Adrenal gland (tissue), 12 donors: ENCODE data around the gene BPIFB4. TPM values are rescaled to one million over a fixed set of nuclear protein-coding genes. Genes with fewer than 3 reads are reported as not detected.
A peak's percentile ranks its signal among the peaks of the same experiment; 100 is the strongest.
"Not testable (repeated sequence)": the region's sequence is repeated elsewhere in the genome, so short reads cannot be mapped to it uniquely, and the experiment has no call there.

Source experiments
- DNase-seq, 7 donors: peaks; one replicate each; pipeline ENCODE4 v3.0.0-alpha.2; 2019 to 2020
- H3K27ac ChIP-seq, 5 donors: fragments of 200-600 bp; sonication (generic) in 4 of 5; 1 replicate in 3 of 5; 2 replicates in 2 of 5; pipeline versions ENCODE4 v1.5.1 to v1.8.0; 2016 to 2020; ENCODE audit warnings: mild to moderate bottlenecking in 1 of 5
- H3K27me3 ChIP-seq: fragments of 200-600 bp; 2 replicates; pipeline ENCODE4 v1.8.0; 2021
- H3K36me3 ChIP-seq, 2 donors: fragments of 200-600 bp; replicated peaks in 1 of 2; 1 replicate in 1 of 2; 2 replicates in 1 of 2; pipeline versions ENCODE4 v1.5.1 to v1.8.0; 2018 to 2022
- H3K4me1 ChIP-seq, 2 donors: fragments of 200-600 bp; replicated peaks in 1 of 2; 1 replicate in 1 of 2; 2 replicates in 1 of 2; pipeline versions ENCODE4 v1.5.1 to v1.8.0; 2018 to 2021
- H3K4me3 ChIP-seq, 4 donors: fragments of 200-600 bp; sonication (generic) in 3 of 4; one replicate each; pipeline ENCODE4 v1.5.1; 2016 to 2018
- H3K9me3 ChIP-seq, 3 donors: fragments of 200-600 bp; sonication (generic) in 1 of 3; replicated peaks in 1 of 3; 1 replicate in 2 of 3; 2 replicates in 1 of 3; pipeline versions ENCODE4 v1.5.1 to v1.8.0; 2016 to 2021
- CTCF ChIP-seq, 6 experiments: fragments of 450-650 bp in 4 of 6; fragments of 200-600 bp in 2 of 6; sonication (generic) in 1 of 6; IDR thresholded peaks; 1 replicate in 5 of 6; 2 replicates in 1 of 6; pipeline versions ENCODE4 v1.5.1 to v1.8.0; 2016 to 2021; ENCODE audit warnings: antibody characterized with exemption in 6 of 6, mild to moderate bottlenecking in 2 of 6, moderate library complexity in 1 of 6
- POLR2A ChIP-seq, 2 donors: fragments of 450-650 bp; IDR thresholded peaks; one replicate each; pipeline ENCODE4 v1.6.1; 2017; ENCODE audit warnings: antibody characterized with exemption in 2 of 2, mild to moderate bottlenecking in 2 of 2, moderate library complexity in 1 of 2
- WGBS, 4 donors: extraction: QIAGEN DNeasy Blood & Tissue Kit in 2 of 4; methylation state at CpG; one replicate each; pipeline versions ENCODE4 v1.1.5 to v1.1.7; 2013 to 2017; 5-methylcytosine and 5-hydroxymethylcytosine counted together
- intact Hi-C, 2 donors: fragments of 100-400 bp; cut with DNase I; formaldehyde crosslinking; loops; one replicate each; pipeline versions ENCODE4 v1.14.1 to v1.15.0; 2022 to 2023
- polyA plus RNA-seq, 3 donors: library from polyadenylated mRNA; stranded (reverse); fragments of 200-250 nt in 2 of 3; fragments of 350-450 nt in 1 of 3; fragmentation: Illumina TruSeq in 1 of 3; extraction: RNeasy Lipid Tissue Mini Kit (QIAGEN cat#74804) in 1 of 3; gene quantifications; one replicate each; pipeline ENCODE4 v1.2.3, GENCODE V29; 2013 to 2014
- total RNA-seq, 9 donors: library from RNA; depleted of rRNA in 4 of 9; stranded (reverse); fragments of >200 nt in 4 of 9; fragments of 120-200 nt in 1 of 9; fragmentation: NEBNext Ultra II Directional in 1 of 9; extraction: Animal tissue kit (Norgen Biotek cat#: 25700) in 1 of 9; gene quantifications; one replicate each; pipeline versions ENCODE4 v1.1.0 to v1.2.4, GENCODE V29; 2013 to 2023
- donor health status: healthy with polysubstance abuse.
- donor health status: Bipolar disorder and iron deficiency.
- donor health status: DM: yes; HTN: yes; CAD: no.
- donor health status: DM: no; HTN: no; CAD: no.
- donor health status: DM: no; HTN: no; CAD: no.
- donor health status: DM: yes; HTN: yes; CAD: no.

The BPIFB4 gene
- total and polyA plus RNA-seq, 12 donors: 0.07 TPM; not detected in 11

DNA sequence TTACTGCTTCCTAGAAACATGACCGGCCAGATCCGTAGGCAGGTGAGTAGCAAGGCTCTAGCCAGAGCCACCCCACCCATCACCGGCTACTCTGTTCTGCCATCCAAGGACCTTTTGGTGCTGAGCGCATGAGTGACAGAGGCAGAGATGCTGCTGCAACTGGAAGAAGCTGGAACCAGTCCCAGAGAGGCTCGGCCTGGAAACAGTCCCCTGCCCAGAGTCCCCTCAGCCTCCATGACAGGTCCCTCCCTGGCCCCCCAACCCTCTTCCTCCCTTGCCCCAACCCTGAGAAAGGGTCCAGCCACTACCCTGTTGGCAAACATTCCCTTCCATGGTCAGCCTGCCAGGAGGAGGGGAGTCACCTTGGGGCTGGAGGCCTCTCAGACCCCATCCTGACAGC, 31.9 kb downstream of the BPIFB4 start:
- Histone ChIP-seq H3K36me3 (no peaks in the 10 kb centered on the region), H3K4me3 (no peak overlapping the region), H3K4me1 (no peaks in the 10 kb centered on the region), H3K27ac (no peak overlapping the region), H3K9me3 (no peaks in the 10 kb centered on the region), H3K27me3 (no peaks in the 10 kb centered on the region)
- 92 to 96% (median 94%) methylated on average over 4 to 5 of the region's 5 CpGs for WGBS, 4 donors
- intact Hi-C loops: no loop called here
- no peak for TF ChIP-seq CTCF (IDR thresholded peaks at IDR 0.05)
- TF ChIP-seq POLR2A (IDR thresholded peaks at IDR 0.05): no peak
- no peak for DNase-seq

- WGBS, 4 donors: 69 to 78% (median 77%) methylated on average over 7 of the region's 7 CpGs
- TF ChIP-seq CTCF (IDR thresholded peaks at IDR 0.05): no peak
- TF ChIP-seq POLR2A (IDR thresholded peaks at IDR 0.05): no peak
- DNase-seq: no peak
- H3K4me3 ChIP-seq: no peak overlapping the region
- intact Hi-C loops: no loop called here
- H3K27me3 ChIP-seq: no peaks in the 10 kb centered on the region
- H3K4me1 ChIP-seq: no peaks in the 10 kb centered on the region
- no peak overlapping the region for H3K27ac ChIP-seq
- H3K36me3 ChIP-seq: no peaks in the 10 kb centered on the region
- H3K9me3 ChIP-seq: no peaks in the 10 kb centered on the region
These were observed 33.3 kb downstream of the BPIFB4 start for GRCh38 chr20:33112547-33113386.

- H3K9me3 ChIP-seq: no peaks in the 10 kb centered on the region
- peak in 1 of 7 donors; percentile 29 for DNase-seq
- no peak overlapping the region for H3K27ac ChIP-seq
- no peaks in the 10 kb centered on the region for H3K27me3 ChIP-seq
- no peaks in the 10 kb centered on the region for H3K36me3 ChIP-seq
- TF ChIP-seq POLR2A (IDR thresholded peaks at IDR 0.05) (no peak), CTCF (IDR thresholded peaks at IDR 0.05) (no peak)
- no peak overlapping the region for H3K4me3 ChIP-seq
- intact Hi-C loops: no loop called here
- H3K4me1 ChIP-seq: no peaks in the 10 kb centered on the region
- WGBS, 4 donors: 62 to 80% (median 69%) methylated on average over 6 of the region's 6 CpGs
These were observed 34.0 kb downstream of the BPIFB4 start for GRCh38 chr20:33113387-33113908.

- H3K27me3 ChIP-seq, DNase-seq, intact Hi-C loops, H3K27ac ChIP-seq, H3K4me3 ChIP-seq, H3K36me3 ChIP-seq, H3K4me1 ChIP-seq, H3K9me3 ChIP-seq: not testable (repeated sequence)
- 93 to 97% (median 95%) methylated on average over 13 to 29 of the region's 34 CpGs for WGBS, 4 donors
These were observed 36.1 kb downstream of the BPIFB4 start for GRCh38 chr20:33115501-33115900.
